SK-N-SH (cell line): ENCODE data around the gene COX5A. TPM values are rescaled to one million over a fixed set of nuclear protein-coding genes. Genes with fewer than 3 reads are reported as not detected.
"Not testable (repeated sequence)": the region's sequence is repeated elsewhere in the genome, so short reads cannot be mapped to it uniquely, and the experiment has no call there.

Experiments
- CTCF ChIA-PET: fragments of 300-600, 350-600 bp; formaldehyde crosslinking; extraction: SDS; loops from one replicate; lab custom pipeline; 2021; lab: Yijun Ruan, JAX
- POLR2A ChIA-PET: fragments of 350-600 bp; sonication (Branson Sonifier 250); formaldehyde crosslinking; extraction: SDS; loops from one replicate; lab custom pipeline; 2020; ENCODE audit warnings: antibody characterized with exemption, inconsistent platforms; lab: Yijun Ruan, JAX
- DNase-seq: peaks from one replicate; pipeline ENCODE4 v3.0.0; 2012
- H2AFZ ChIP-seq: fragments of 200-600 bp; sonication (generic); 2 replicates; pipeline ENCODE4 v1.8.1; 2016; ENCODE audit warnings: antibody characterized with exemption, mild to moderate bottlenecking, low read depth
- H3F3A ChIP-seq: fragments of 200-600 bp; sonication (generic); replicated peaks from 2 replicates; pipeline ENCODE3; 2016; ENCODE audit warnings: antibody characterized with exemption, mild to moderate bottlenecking; ENCODE audit not compliant: insufficient read depth
- H3K27ac ChIP-seq, 2 experiments: fragments of 200-500 bp in 1 of 2; fragments of 200-600 bp in 1 of 2; sonication (Bioruptor generic) in 1 of 2; sonication (generic), shearing (Covaris generic) in 1 of 2; 2 replicates each; pipeline versions ENCODE4 v1.5.1 to v1.6.1; 2014 to 2016; ENCODE audit warnings: low read depth in 2 of 2, inconsistent platforms in 1 of 2, low read length in 1 of 2, mild to moderate bottlenecking in 1 of 2, mixed read lengths in 1 of 2
- H3K27me3 ChIP-seq: fragments of 200-600 bp; sonication (generic), shearing (Covaris generic); 2 replicates; pipeline ENCODE4 v1.6.1; 2016; ENCODE audit warnings: mixed run types; ENCODE audit not compliant: insufficient read depth
- H3K36me3 ChIP-seq, 2 experiments: fragments of 200-500 bp in 1 of 2; fragments of 200-600 bp in 1 of 2; sonication (Bioruptor generic) in 1 of 2; sonication (generic) in 1 of 2; replicated peaks in 1 of 2; 2 replicates each; pipeline versions ENCODE3 to v1.5.1; 2014 to 2016; ENCODE audit warnings: low read length in 1 of 2, mild to moderate bottlenecking in 1 of 2; ENCODE audit not compliant: insufficient read depth in 2 of 2, control insufficient read depth in 1 of 2
- H3K4me1 ChIP-seq, 2 experiments: fragments of 200-500 bp in 1 of 2; fragments of 200-600 bp in 1 of 2; sonication (Bioruptor generic) in 1 of 2; sonication (generic), shearing (Covaris generic) in 1 of 2; 2 replicates each; pipeline versions ENCODE4 v1.5.1 to v1.6.1; 2014 to 2016; ENCODE audit warnings: low read depth in 1 of 2, low read length in 1 of 2, mixed run types in 1 of 2; ENCODE audit not compliant: insufficient read depth in 2 of 2, control insufficient read depth in 1 of 2
- H3K4me2 ChIP-seq: fragments of 200-600 bp; sonication (generic), shearing (Covaris generic); 2 replicates; pipeline ENCODE4 v1.6.1; 2017; ENCODE audit warnings: mixed run types
- H3K4me3 ChIP-seq, 2 experiments: fragments of 200-500 bp in 1 of 2; fragments of 200-600 bp in 1 of 2; sonication (Bioruptor generic) in 1 of 2; sonication (generic), shearing (Covaris generic) in 1 of 2; 2 replicates each; pipeline versions ENCODE4 v1.5.1 to v1.8.1; 2014 to 2016; ENCODE audit warnings: low read depth in 2 of 2, inconsistent platforms in 1 of 2, low read length in 1 of 2, mild to moderate bottlenecking in 1 of 2, mixed read lengths in 1 of 2, moderate library complexity in 1 of 2
- H3K79me2 ChIP-seq: fragments of 200-600 bp; sonication (generic); 2 replicates; pipeline ENCODE4 v1.8.1; 2017; ENCODE audit warnings: mild to moderate bottlenecking; ENCODE audit not compliant: insufficient read depth
- H3K9ac ChIP-seq: fragments of 200-600 bp; sonication (generic); 2 replicates; pipeline ENCODE4 v1.6.1; 2017; ENCODE audit warnings: mixed run types
- H3K9me2 ChIP-seq: fragments of 200-600 bp; sonication (generic); 2 replicates; pipeline ENCODE4 v1.6.1; 2017; ENCODE audit warnings: mixed run types
- H3K9me3 ChIP-seq: fragments of 200-600 bp; sonication (generic); 2 replicates; pipeline ENCODE4 v1.6.1; 2017; ENCODE audit warnings: mixed run types, mild to moderate bottlenecking, moderate library complexity
- H4K20me1 ChIP-seq: fragments of 200-600 bp; sonication (generic); 2 replicates; pipeline ENCODE4 v1.6.1; 2017; ENCODE audit warnings: mild to moderate bottlenecking, mixed run types; ENCODE audit not compliant: insufficient read depth
- CHD2 ChIP-seq: fragments of 150-350 bp; IDR thresholded peaks from 2 replicates; pipeline ENCODE4 v1.6.1; 2018; ENCODE audit warnings: low read length; ENCODE audit not compliant: partially characterized antibody
- CTCF ChIP-seq: fragments of 200-600 bp; sonication (generic); IDR thresholded peaks from 2 replicates; pipeline ENCODE4 v1.6.1; 2017; ENCODE audit warnings: antibody characterized with exemption, mild to moderate bottlenecking, moderate library complexity
- ELF1 ChIP-seq: IDR thresholded peaks from 2 replicates; pipeline ENCODE4 v1.4.0; 2012
- EP300 ChIP-seq, 2 experiments: IDR thresholded peaks; 2 replicates each; pipeline versions ENCODE4 v1.4.0 to v1.6.1; 2012; ENCODE audit warnings: borderline replicate concordance in 1 of 2, low read depth in 1 of 2, low read length in 1 of 2
- IRF3 ChIP-seq: fragments of 150-350 bp; IDR thresholded peaks from 2 replicates; pipeline ENCODE4 v1.6.1; 2016; ENCODE audit warnings: mild to moderate bottlenecking, low read depth, low read length
- JUND ChIP-seq: IDR thresholded peaks from 2 replicates; pipeline ENCODE4 v1.4.0; 2012
- MXI1 ChIP-seq: IDR thresholded peaks from 2 replicates; pipeline ENCODE4 v1.6.1; 2012; ENCODE audit warnings: mild to moderate bottlenecking, low read depth, low read length, improper control_type of control experiment
- NFIC ChIP-seq: IDR thresholded peaks from 2 replicates; pipeline ENCODE4 v1.4.0; 2012; ENCODE audit warnings: borderline replicate concordance
- NRF1 ChIP-seq: IDR thresholded peaks from 2 replicates; pipeline ENCODE4 v1.6.1; 2012; ENCODE audit warnings: low read depth, mild to moderate bottlenecking, low read length
- POLR2AphosphoS5 ChIP-seq: IDR thresholded peaks from 2 replicates; pipeline ENCODE4 v1.6.1; 2012; ENCODE audit warnings: low read depth, low read length
- REST ChIP-seq: IDR thresholded peaks from 2 replicates; pipeline ENCODE4 v1.6.1; 2012; ENCODE audit warnings: mild to moderate bottlenecking, low read depth, low read length, moderate library complexity
- RFX5 ChIP-seq: IDR thresholded peaks from 2 replicates; pipeline ENCODE4 v1.6.1; 2012; ENCODE audit warnings: mild to moderate bottlenecking, improper control_type of control experiment, low read length
- USF1 ChIP-seq: IDR thresholded peaks from 2 replicates; pipeline ENCODE4 v1.4.0; 2012; ENCODE audit warnings: low read depth, borderline replicate concordance
- ZBTB33 ChIP-seq: IDR thresholded peaks from 2 replicates; pipeline ENCODE4 v1.4.0; 2012; ENCODE audit warnings: low read depth, borderline replicate concordance
- WGBS: methylation state at CpG from one replicate; pipeline ENCODE4 v1.1.6; 2017; ENCODE audit warnings: low lambda C conversion rate; 5-methylcytosine and 5-hydroxymethylcytosine counted together
- polyA plus RNA-seq, 3 experiments: library from polyadenylated mRNA; depleted of rRNA; stranded (reverse); fragments of >200 nt; gene quantifications; 2 replicates each; pipeline ENCODE4 v1.2.3, GENCODE V29; 2012

Gene COX5A
- polyA plus RNA-seq, 1 of the 3 experiments (the other 2 are of a cell fraction) = 158 TPM

- TF ChIP-seq POLR2AphosphoS5 = no peak
- TF ChIP-seq, all 33 proteins: peak for 0
Measured at GRCh38 chr15:74917676-74918075, 20.2 kb downstream of the COX5A start (continued).

- 97% methylated on average over 8 of the region's 8 CpGs for WGBS
- H3K79me2 ChIP-seq, H3K4me1 ChIP-seq, H3K9me3 ChIP-seq, H2AFZ ChIP-seq, H3K27ac ChIP-seq, H3K4me2 ChIP-seq, H3K9ac ChIP-seq, H3F3A ChIP-seq, H3K9me2 ChIP-seq, H3K4me3 ChIP-seq, H4K20me1 ChIP-seq, H3K27me3 ChIP-seq, DNase-seq: not testable (repeated sequence)
- H3K36me3 ChIP-seq = peaks cover 9 to 24% of the 10 kb centered on the region in 2 experiments
- CTCF ChIA-PET = interaction anchor here (0.8 to 5.0 kb wide), 5 partner anchors 10 to 439 kb away, joined by 3 to 32 read pairs (median 4); no protein-coding TSS in a partner anchor
- POLR2A ChIA-PET = interaction anchor here (0.8 kb wide), 1 partner anchor 137 kb away, joined by 3 read pairs; no protein-coding TSS in a partner anchor
Measured at GRCh38 chr15:74913799-74914198, 24.1 kb downstream of the COX5A start.

GRCh38 chr15:74913041-74913440, 24.8 kb downstream of the COX5A start:
- peaks cover 10% of the 10 kb centered on the region for H3F3A ChIP-seq
- WGBS = 94% methylated on average over 9 of the region's 9 CpGs
- no peaks in the 10 kb centered on the region for H3K9me3 ChIP-seq
- H3K4me3 ChIP-seq = no peak overlapping the region
- no peak overlapping the region for H3K27ac ChIP-seq
- H2AFZ ChIP-seq = no peak overlapping the region
- H3K4me2 ChIP-seq = no peak overlapping the region
- H3K9me2 ChIP-seq = no peaks in the 10 kb centered on the region
- no peak for DNase-seq
- H3K79me2 ChIP-seq = no peaks in the 10 kb centered on the region
- H3K9ac ChIP-seq = no peak overlapping the region
- no peaks in the 10 kb centered on the region for H4K20me1 ChIP-seq
- no peaks in the 10 kb centered on the region for H3K27me3 ChIP-seq
- no peaks in the 10 kb centered on the region for H3K4me1 ChIP-seq
- H3K36me3 ChIP-seq = peaks cover 5 to 21% of the 10 kb centered on the region in 2 experiments
- CTCF ChIA-PET = interaction anchor here (0.8 to 5.0 kb wide), 5 partner anchors 9 to 439 kb away, joined by 3 to 32 read pairs (median 4); no protein-coding TSS in a partner anchor
- POLR2A ChIA-PET = interaction anchor here (1.5 kb wide), 1 partner anchor 11 kb away, joined by 4 read pairs; no protein-coding TSS in a partner anchor
- TF ChIP-seq CTCF (no peak), ZBTB33 (no peak), POLR2AphosphoS5 (no peak), RFX5 (no peak), IRF3 (no peak), ELF1 (no peak), REST (no peak), JUND (no peak), NFIC (no peak), EP300 (IDR thresholded peaks at IDR 0.05; ENCODE audit: borderline replicate concordance in 1 of 2, low read depth in 1 of 2, low read length in 1 of 2) (no peak), USF1 (no peak), MXI1 (no peak), NRF1 (no peak), CHD2 (no peak)
